Ascending aorta (tissue), 2 donors: ENCODE measurements around the gene EBF3. TPM values are rescaled to one million over a fixed set of nuclear protein-coding genes. Genes with fewer than 3 reads are reported as not detected.

Experiments
- DNase-seq, 2 donors: peaks; one replicate each; pipeline ENCODE4 v3.0.0-alpha.2; 2019; ENCODE audit warnings: low spot score in 2 of 2
- H3K27ac ChIP-seq, 2 donors: fragments of 200-600 bp; sonication (generic); one replicate each; pipeline ENCODE4 v1.5.1; 2016 to 2017; ENCODE audit warnings: mild to moderate bottlenecking in 1 of 2
- H3K27me3 ChIP-seq: fragments of 200-600 bp; sonication (generic); one replicate; pipeline ENCODE4 v1.5.1; 2017
- H3K36me3 ChIP-seq, 2 donors: fragments of 200-600 bp; sonication (generic); one replicate each; pipeline ENCODE4 v1.5.1; 2016
- H3K4me1 ChIP-seq, 2 donors: fragments of 200-600 bp; sonication (generic); one replicate each; pipeline ENCODE4 v1.5.1; 2016 to 2017; ENCODE audit warnings: mild to moderate bottlenecking in 1 of 2
- H3K4me3 ChIP-seq, 2 donors: fragments of 200-600 bp; sonication (generic); one replicate each; pipeline ENCODE4 v1.5.1; 2016 to 2017; ENCODE audit warnings: mild to moderate bottlenecking in 1 of 2
- H3K9me3 ChIP-seq, 2 donors: fragments of 200-600 bp; sonication (generic); one replicate each; pipeline ENCODE4 v1.5.1; 2016
- CTCF ChIP-seq, 3 experiments: fragments of 200-600 bp in 2 of 3; fragments of 450-650 bp in 1 of 3; sonication (generic) in 2 of 3; IDR thresholded peaks; one replicate each; pipeline ENCODE4 v1.5.1; 2016 to 2019; ENCODE audit warnings: antibody characterized with exemption in 3 of 3, mild to moderate bottlenecking in 1 of 3, moderate library complexity in 1 of 3
- intact Hi-C: fragments of 100-400 bp; cut with DNase I; formaldehyde crosslinking; loops from one replicate; pipeline ENCODE4 v1.15.1; 2023
- total RNA-seq: library from RNA; depleted of rRNA; stranded (reverse); fragments of >200 nt; gene quantifications from one replicate; pipeline ENCODE4 v1.1.0, GENCODE V29; 2016

The EBF3 gene
- total RNA-seq, 1 donor from 2014 or later, result 20.2 TPM

DNA sequence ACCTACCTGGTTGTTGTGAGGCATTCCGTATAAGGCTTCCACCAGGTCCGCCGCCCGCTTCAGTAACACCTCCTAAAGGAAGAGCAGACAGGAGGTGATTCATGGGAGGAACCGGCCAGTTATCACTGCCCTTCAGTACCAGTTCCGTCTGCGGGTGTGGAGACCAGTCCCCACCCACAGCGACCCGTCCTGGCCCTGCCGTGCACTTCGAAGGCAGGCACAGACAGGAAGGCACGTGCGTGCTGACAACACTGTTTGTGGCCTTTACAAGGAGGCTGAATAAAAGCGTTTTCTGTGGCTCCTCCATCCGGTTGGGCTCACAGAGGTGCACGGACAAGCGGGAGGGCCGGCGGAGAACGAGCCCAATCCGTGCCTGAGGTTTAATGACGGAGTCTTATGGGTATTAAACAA lies 120.9 kb downstream of the EBF3 start:
- intact Hi-C loops, result no loop called here

DNA sequence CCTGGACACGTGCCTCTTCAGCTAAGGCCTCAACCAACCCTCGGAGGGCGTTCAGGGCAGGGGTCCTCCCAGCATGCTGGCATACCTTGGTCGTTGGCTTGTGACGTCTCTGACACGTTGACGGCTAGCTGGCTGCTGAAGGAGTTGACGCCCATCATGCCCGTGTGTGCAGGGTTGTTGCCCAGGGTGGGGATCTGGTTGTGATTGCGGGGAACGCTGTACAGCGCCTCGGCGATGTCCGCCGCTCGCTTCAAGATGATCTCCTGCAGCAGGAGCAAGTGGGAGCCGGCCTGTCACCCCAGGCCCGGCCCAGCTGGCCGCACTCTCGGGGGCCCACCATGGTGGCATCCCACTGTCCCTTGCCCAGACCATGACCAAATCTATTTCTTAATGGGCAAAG lies 122.0 kb downstream of the EBF3 start:
- no peak for TF ChIP-seq CTCF (IDR thresholded peaks at IDR 0.05)
- no peak overlapping the region for H3K4me3 ChIP-seq
- H3K27ac ChIP-seq, result no peak overlapping the region
- no peak for DNase-seq
- H3K27me3 ChIP-seq, result no peaks in the 10 kb centered on the region
- no peaks in the 10 kb centered on the region for H3K4me1 ChIP-seq
- intact Hi-C loops, result no loop called here
- no peaks in the 10 kb centered on the region for H3K9me3 ChIP-seq
- no peaks in the 10 kb centered on the region for H3K36me3 ChIP-seq

More for the DNA sequence above, 120.9 kb downstream of the EBF3 start:
- no peaks in the 10 kb centered on the region for H3K36me3 ChIP-seq
- H3K27ac ChIP-seq, result no peak overlapping the region
- DNase-seq, result no peak
- H3K4me1 ChIP-seq, result no peaks in the 10 kb centered on the region
- H3K27me3 ChIP-seq, result no peaks in the 10 kb centered on the region
- H3K9me3 ChIP-seq, result no peaks in the 10 kb centered on the region
- no peak for TF ChIP-seq CTCF (IDR thresholded peaks at IDR 0.05)
- no peak overlapping the region for H3K4me3 ChIP-seq

GRCh38 chr10:129841590-129841989 lies 122.5 kb downstream of the EBF3 start:
- intact Hi-C loops, result no loop called here
- no peak overlapping the region for H3K27ac ChIP-seq
- H3K9me3 ChIP-seq, result no peaks in the 10 kb centered on the region
- no peaks in the 10 kb centered on the region for H3K27me3 ChIP-seq
- no peak for TF ChIP-seq CTCF (IDR thresholded peaks at IDR 0.05)
- H3K4me1 ChIP-seq, result no peaks in the 10 kb centered on the region
- H3K36me3 ChIP-seq, result no peaks in the 10 kb centered on the region
- DNase-seq, result no peak
- H3K4me3 ChIP-seq, result no peak overlapping the region

DNA sequence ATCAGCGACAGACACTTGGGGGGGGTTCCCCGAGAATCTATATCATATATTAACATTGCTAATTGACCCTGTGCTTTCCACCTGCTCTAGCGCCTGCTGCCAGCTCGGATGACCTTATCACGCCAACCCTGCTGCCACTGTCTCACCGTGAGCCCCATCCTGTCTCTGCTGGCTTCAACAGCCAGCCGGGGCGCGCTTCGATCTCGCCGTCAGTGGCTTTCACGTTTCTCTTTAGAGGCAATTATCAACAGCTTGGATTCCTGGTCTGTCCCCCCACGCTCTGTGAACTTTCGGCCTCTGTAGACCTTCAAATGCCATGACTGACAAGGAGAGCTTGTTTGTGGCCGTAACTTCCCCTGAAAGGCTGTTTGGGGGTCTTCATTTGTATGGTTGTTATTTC lies 123.0 kb downstream of the EBF3 start:
- H3K27ac ChIP-seq, result no peak overlapping the region
- TF ChIP-seq CTCF (IDR thresholded peaks at IDR 0.05), result no peak
- no peak overlapping the region for H3K4me3 ChIP-seq
- H3K4me1 ChIP-seq, result no peaks in the 10 kb centered on the region
- DNase-seq, result no peak
- H3K9me3 ChIP-seq, result no peaks in the 10 kb centered on the region
- no peaks in the 10 kb centered on the region for H3K36me3 ChIP-seq
- intact Hi-C loops, result no loop called here
- no peaks in the 10 kb centered on the region for H3K27me3 ChIP-seq

GRCh38 chr10:129840196-129840590 lies 123.9 kb downstream of the EBF3 start:
- DNase-seq, result no peak
- H3K9me3 ChIP-seq, result no peaks in the 10 kb centered on the region
- H3K4me1 ChIP-seq, result no peaks in the 10 kb centered on the region
- no peak overlapping the region for H3K27ac ChIP-seq
- H3K4me3 ChIP-seq, result no peak overlapping the region
- H3K27me3 ChIP-seq, result no peaks in the 10 kb centered on the region
- intact Hi-C loops, result no loop called here
- H3K36me3 ChIP-seq, result no peaks in the 10 kb centered on the region
- TF ChIP-seq CTCF (IDR thresholded peaks at IDR 0.05), result no peak
